CD4-positive, alpha-beta T cell treated with Interleukin-6 for 4 hours (primary cell): ENCODE measurements around the gene MTERF2.

ENCODE experiments used
- DNase-seq: peaks from one replicate; pipeline ENCODE4 v3.0.0-alpha.2; 2020; ENCODE audit warnings: mixed read lengths

Gene MTERF2

GRCh38 chr12:106950591-106950990 is 36.4 kb downstream of the MTERF2 start:
- no peak for DNase-seq

GRCh38 chr12:106947461-106947860 is 39.5 kb downstream of the MTERF2 start:
- DNase-seq, result no peak

- no peak for DNase-seq
Measured at GRCh38 chr12:106945261-106945851, 41.6 kb downstream of the MTERF2 start.

GRCh38 chr12:106942775-106943174 is 44.2 kb downstream of the MTERF2 start:
- DNase-seq, result no peak

GRCh38 chr12:106941481-106942156 is 45.3 kb downstream of the MTERF2 start:
- no peak for DNase-seq

- DNase-seq, result no peak
Measured at GRCh38 chr12:106934277-106934676, 52.7 kb downstream of the MTERF2 start.
